ENCODE measurements around the gene GMPS.

The GMPS gene

DNA sequence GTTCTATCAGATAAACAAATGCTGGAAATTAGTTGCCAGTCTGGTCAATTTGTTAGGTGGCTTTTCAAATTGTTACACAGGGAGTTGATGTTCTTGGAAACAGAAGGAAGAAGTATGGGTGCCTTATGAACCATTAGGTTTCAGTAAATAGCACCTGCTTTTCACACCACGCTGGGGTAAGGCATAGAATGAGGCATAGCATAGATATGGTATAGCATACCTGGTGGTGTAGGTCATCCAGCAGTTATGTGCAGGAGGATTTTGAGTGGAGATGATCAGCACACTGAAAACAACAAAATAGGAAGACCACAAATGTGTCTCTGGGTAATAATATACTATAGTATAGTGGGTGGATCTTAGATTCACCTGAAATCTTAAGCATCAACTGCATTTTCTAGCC is 121.4 kb downstream of the GMPS start:
- H4K20me1 ChIP-seq (ENCODE audit: insufficient read depth, low read length, poor library complexity, severe bottlenecking) = no peaks in the 10 kb centered on the region
- no peaks in the 10 kb centered on the region for H3K36me3 ChIP-seq (ENCODE audit: insufficient read depth, low read length)
- H3K4me3 ChIP-seq (ENCODE audit: low read length, poor library complexity, severe bottlenecking) = no peak overlapping the region
- no peak overlapping the region; the same call in 1 of the 2 replicates for H2AFZ ChIP-seq (ENCODE audit: low read length)
- no peaks in the 10 kb centered on the region for H3K9me2 ChIP-seq (replicated peaks; ENCODE audit: low read depth, low read length)
- no peak overlapping the region for H3K4me2 ChIP-seq (ENCODE audit: low read depth, low read length, poor library complexity, severe bottlenecking)
- no peaks in the 10 kb centered on the region for H3F3A ChIP-seq (ENCODE audit: low read depth)
- TF ChIP-seq EZH2phosphoT487 (IDR thresholded peaks at IDR 0.05; ENCODE audit: borderline replicate concordance) = no peak
- no peak for TF ChIP-seq CTCF (conservative IDR thresholded peaks at IDR 0.05; ENCODE audit: low read length)
- no peaks in the 10 kb centered on the region for H3K9me3 ChIP-seq (ENCODE audit: insufficient read depth, low read depth, low read length)
- no peaks in the 10 kb centered on the region for H3K27me3 ChIP-seq (ENCODE audit: insufficient read depth, low read length, poor library complexity, severe bottlenecking)
- H3K4me1 ChIP-seq (ENCODE audit: insufficient read depth, low read length, poor library complexity, severe bottlenecking) = no peaks in the 10 kb centered on the region
- no peak overlapping the region for H3K9ac ChIP-seq (ENCODE audit: low read depth, low read length, poor library complexity, severe bottlenecking)
- no peaks in the 10 kb centered on the region for H3K79me2 ChIP-seq (ENCODE audit: insufficient read depth, low read length)

Data from Loucy (cell line).